A549 (cell line): ENCODE data around the gene CEP72.

Source experiments
- CTCF ChIP-seq: fragments of >200 bp; sonication (Bioruptor Twin); formaldehyde crosslinking; IDR thresholded peaks from 3 replicates; pipeline ENCODE4 v1.5.1; 2016
- EP300 ChIP-seq, 2 experiments: fragments of >200 bp; sonication (Bioruptor Twin); formaldehyde crosslinking; IDR thresholded peaks; 2 replicates in 1 of 2; 3 replicates in 1 of 2; pipeline ENCODE4 v1.6.1; 2016 to 2017
- POLR2A ChIP-seq: IDR thresholded peaks from 2 replicates; pipeline ENCODE4 v1.6.1; 2012; ENCODE audit warnings: mild to moderate bottlenecking, low read length
- RARB ChIP-seq: fragments of 250-450 bp; sonication (Bioruptor Pico); IDR thresholded peaks from 2 replicates; pipeline ENCODE4 v1.8.0; 2021; ENCODE audit warnings: mild to moderate bottlenecking, moderate library complexity

GRCh38 chr5:569868-570361, 42.2 kb upstream of the CEP72 start:
- TF ChIP-seq POLR2A = no peak
- no peak for TF ChIP-seq CTCF
- TF ChIP-seq RARB (CRISPR knock-in tag) = no peak
- no peak for TF ChIP-seq EP300 (IDR thresholded peaks at IDR 0.05)
